Smooth muscle cell (in vitro differentiated cells): ENCODE results near the gene PRIMPOL. TPM values are rescaled to one million over a fixed set of nuclear protein-coding genes. Genes with fewer than 3 reads are reported as not detected.

Source experiments
- DNase-seq: peaks from one replicate; lab custom pipeline; 2025; ENCODE audit not compliant: unreplicated experiment; lab: John Stamatoyannopoulos, UW
- H2AFZ ChIP-seq: fragments of 200-600 bp; sonication (generic); 2 replicates; pipeline ENCODE4 v1.6.0; 2016; ENCODE audit warnings: antibody characterized with exemption, low read depth, mild to moderate bottlenecking
- H3F3A ChIP-seq: fragments of 200-600 bp; sonication (generic); 2 replicates; pipeline ENCODE4 v1.6.0; 2017; ENCODE audit warnings: antibody characterized with exemption, low read depth
- H3K27ac ChIP-seq: fragments of 200-600 bp; sonication (generic); 2 replicates; pipeline ENCODE4 v1.5.1; 2016; ENCODE audit warnings: low read depth, mild to moderate bottlenecking
- H3K27me3 ChIP-seq: fragments of 200-600 bp; sonication (generic); 2 replicates; pipeline ENCODE4 v1.6.1; 2016; ENCODE audit warnings: low read depth, mild to moderate bottlenecking
- H3K36me3 ChIP-seq: fragments of 200-600 bp; sonication (generic); 2 replicates; pipeline ENCODE4 v1.5.1; 2016; ENCODE audit warnings: low read depth
- H3K4me1 ChIP-seq: fragments of 200-600 bp; sonication (generic); 2 replicates; pipeline ENCODE4 v1.5.1; 2016; ENCODE audit warnings: low read depth
- H3K4me2 ChIP-seq: fragments of 200-600 bp; sonication (generic); 2 replicates; pipeline ENCODE4 v1.6.0; 2016; ENCODE audit warnings: mild to moderate bottlenecking
- H3K4me3 ChIP-seq: fragments of 200-600 bp; sonication (generic); 2 replicates; pipeline ENCODE4 v1.5.1; 2016; ENCODE audit warnings: mild to moderate bottlenecking
- H3K79me2 ChIP-seq: fragments of 200-600 bp; sonication (generic); 2 replicates; pipeline ENCODE4 v1.6.0; 2016; ENCODE audit warnings: low read depth, mild to moderate bottlenecking
- H3K9ac ChIP-seq: fragments of 200-600 bp; sonication (generic); 2 replicates; pipeline ENCODE4 v1.6.0; 2016; ENCODE audit warnings: low read depth
- H3K9me3 ChIP-seq: fragments of 200-600 bp; sonication (generic); replicated peaks from 2 replicates; pipeline ENCODE4 v1.5.1; 2016; ENCODE audit warnings: low read depth
- H4K20me1 ChIP-seq: fragments of 200-600 bp; sonication (generic); 2 replicates; pipeline ENCODE4 v1.6.0; 2016; ENCODE audit warnings: low read depth
- CTCF ChIP-seq: fragments of 200-600 bp; sonication (generic); IDR thresholded peaks from 2 replicates; pipeline ENCODE4 v1.5.1; 2017; ENCODE audit warnings: borderline replicate concordance, mild to moderate bottlenecking, antibody characterized with exemption; ENCODE audit not compliant: insufficient read depth, poor library complexity, severe bottlenecking
- WGBS: methylation state at CpG from one replicate; pipeline ENCODE4 v1.1.7; 2016; ENCODE audit warnings: low lambda C conversion rate; 5-methylcytosine and 5-hydroxymethylcytosine counted together
- polyA plus RNA-seq: library from polyadenylated mRNA; unstranded; fragments of >200 nt; fragmentation: Nextera tagmentation; extraction: Ambion mirVana; gene quantifications from 2 replicates; pipeline ENCODE4 v1.2.1, GENCODE V29; 2016
- total RNA-seq: library from RNA; depleted of rRNA; stranded (reverse); fragments of >200 nt; gene quantifications from 2 replicates; pipeline ENCODE4 v1.2.3, GENCODE V29; 2014

PRIMPOL gene
- total and polyA plus RNA-seq, 2 experiments from 2014 or later, result 7.5 to 15.4 TPM

DNA sequence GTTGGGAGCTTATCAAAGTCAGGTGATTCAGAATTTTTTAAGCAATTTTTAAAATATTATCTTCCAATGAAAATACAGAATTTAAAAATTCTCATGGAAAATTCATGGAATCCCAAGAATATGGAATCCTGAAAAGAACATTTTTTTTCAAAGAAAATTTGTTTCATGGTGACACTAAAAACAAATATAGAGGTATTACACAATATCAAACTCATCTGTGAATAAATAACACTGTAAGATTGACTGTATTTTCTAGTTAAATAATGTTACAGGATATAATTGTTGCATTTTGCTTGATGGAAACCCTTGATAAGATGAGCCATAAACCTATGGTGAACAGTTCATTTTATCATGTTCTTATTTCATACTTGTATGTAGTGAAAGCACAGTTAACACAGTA is 11.4 kb downstream of the PRIMPOL start:
- Histone ChIP-seq H3K79me2 (no peaks in the 10 kb centered on the region), H3F3A (no peaks in the 10 kb centered on the region), H3K4me1 (no peaks in the 10 kb centered on the region), H2AFZ (no peak overlapping the region), H4K20me1 (no peaks in the 10 kb centered on the region), H3K4me3 (no peak overlapping the region), H3K27ac (no peak overlapping the region), H3K9ac (no peak overlapping the region), H3K9me3 (no peaks in the 10 kb centered on the region), H3K4me2 (no peak overlapping the region), H3K27me3 (no peaks in the 10 kb centered on the region), H3K36me3 (no peaks in the 10 kb centered on the region)
- no peak for DNase-seq
- TF ChIP-seq CTCF, result no peak

GRCh38 chr4:184662236-184662635 is 12.7 kb downstream of the PRIMPOL start:
- no peak for TF ChIP-seq CTCF
- 92% methylated on average over 1 of the region's 1 CpG for WGBS
- H3K4me2 ChIP-seq, result no peak overlapping the region
- H3K9ac ChIP-seq, result no peak overlapping the region
- no peak for DNase-seq
- H3K4me3 ChIP-seq, result no peak overlapping the region
- H4K20me1 ChIP-seq, result no peaks in the 10 kb centered on the region
- H3K27ac ChIP-seq, result no peak overlapping the region
- no peaks in the 10 kb centered on the region for H3K4me1 ChIP-seq
- no peaks in the 10 kb centered on the region for H3K9me3 ChIP-seq
- H3K36me3 ChIP-seq, result no peaks in the 10 kb centered on the region
- H2AFZ ChIP-seq, result no peak overlapping the region
- H3F3A ChIP-seq, result no peaks in the 10 kb centered on the region
- H3K79me2 ChIP-seq, result no peaks in the 10 kb centered on the region
- no peaks in the 10 kb centered on the region for H3K27me3 ChIP-seq

DNA sequence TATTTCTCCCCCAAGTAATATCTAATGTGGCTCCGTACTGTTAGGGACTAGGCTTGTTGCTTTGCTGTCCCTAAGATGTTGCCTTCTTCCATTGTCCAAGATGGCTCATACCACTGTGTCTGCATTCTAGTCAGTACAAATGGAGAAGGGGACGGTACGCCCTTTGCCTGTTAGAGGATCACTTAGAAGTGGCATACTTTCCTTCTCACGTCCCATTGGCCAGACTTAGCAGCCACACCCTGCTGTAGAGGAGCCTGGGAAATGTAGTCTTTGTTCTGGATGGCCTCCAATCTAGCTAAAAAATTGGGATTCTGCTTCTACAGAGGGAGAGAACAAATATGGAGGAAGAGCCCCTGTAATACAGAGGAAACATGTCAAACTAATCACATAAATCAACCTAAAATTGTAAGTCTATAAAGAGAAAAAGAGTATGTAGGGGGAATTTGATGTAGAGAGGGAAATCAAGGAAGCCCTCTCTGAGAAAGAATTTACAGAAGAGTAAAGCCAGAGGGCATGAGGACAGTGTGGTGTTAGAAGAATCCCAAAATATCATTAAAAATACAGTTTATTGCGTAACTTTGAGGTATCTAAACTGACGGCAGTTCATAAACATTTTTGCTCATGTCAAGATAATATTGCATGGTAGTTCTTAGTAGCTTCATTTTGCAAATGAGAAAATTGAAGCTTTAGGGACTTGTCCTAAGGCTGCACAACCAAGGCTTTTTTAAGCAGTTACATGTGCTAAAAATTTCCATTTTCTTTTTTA is 15.1 kb downstream of the PRIMPOL start:
- Histone ChIP-seq H3F3A (no peaks in the 10 kb centered on the region), H3K4me1 (no peaks in the 10 kb centered on the region), H3K4me3 (no peak overlapping the region), H3K79me2 (no peaks in the 10 kb centered on the region), H3K36me3 (no peaks in the 10 kb centered on the region), H3K9me3 (no peaks in the 10 kb centered on the region), H3K9ac (no peak overlapping the region), H3K27me3 (no peaks in the 10 kb centered on the region), H3K4me2 (no peak overlapping the region), H2AFZ (no peak overlapping the region), H3K27ac (no peak overlapping the region), H4K20me1 (no peaks in the 10 kb centered on the region)
- 68% methylated on average over 6 of the region's 6 CpGs for WGBS
- no peak for TF ChIP-seq CTCF
- DNase-seq, result no peak

DNA sequence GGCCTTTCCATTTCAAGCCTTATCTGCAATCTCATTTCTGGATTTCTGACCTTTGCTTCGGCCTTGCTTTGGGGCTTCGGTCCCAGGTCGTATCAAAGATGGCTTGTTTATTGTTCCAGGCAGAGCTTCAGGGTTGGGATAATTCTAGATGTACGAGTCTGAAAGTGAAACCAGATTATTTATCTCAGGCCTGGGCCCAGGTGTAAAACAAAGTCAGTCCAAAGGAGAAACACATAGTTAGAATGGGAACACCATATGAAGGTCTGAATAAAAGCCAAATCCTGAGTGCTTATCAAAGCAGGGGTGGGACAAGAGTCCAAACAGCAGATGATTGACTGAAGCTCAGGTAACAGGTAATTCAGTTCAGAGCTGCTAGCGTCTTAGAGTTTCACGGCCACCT is 17.1 kb downstream of the PRIMPOL start:
- Histone ChIP-seq H3K27ac (no peak overlapping the region), H3K36me3 (no peaks in the 10 kb centered on the region), H4K20me1 (no peaks in the 10 kb centered on the region), H2AFZ (no peak overlapping the region), H3K4me1 (no peaks in the 10 kb centered on the region), H3K9ac (no peak overlapping the region), H3K9me3 (no peaks in the 10 kb centered on the region), H3K27me3 (no peaks in the 10 kb centered on the region), H3K4me3 (no peak overlapping the region), H3K4me2 (no peak overlapping the region), H3K79me2 (no peaks in the 10 kb centered on the region), H3F3A (no peaks in the 10 kb centered on the region)
- no peak for TF ChIP-seq CTCF
- WGBS, result 95% methylated on average over 6 of the region's 6 CpGs
- DNase-seq, result no peak
